GM19467 (cell line): ENCODE data around the gene SLC38A3.

Experiments
- ATAC-seq: cut with Tn5 transposase; IDR thresholded peaks from one replicate; pipeline ENCODE4 v1.9.1; 2021; ENCODE audit warnings: mild to moderate bottlenecking, moderate library complexity; ENCODE audit not compliant: unreplicated experiment

The SLC38A3 gene

DNA sequence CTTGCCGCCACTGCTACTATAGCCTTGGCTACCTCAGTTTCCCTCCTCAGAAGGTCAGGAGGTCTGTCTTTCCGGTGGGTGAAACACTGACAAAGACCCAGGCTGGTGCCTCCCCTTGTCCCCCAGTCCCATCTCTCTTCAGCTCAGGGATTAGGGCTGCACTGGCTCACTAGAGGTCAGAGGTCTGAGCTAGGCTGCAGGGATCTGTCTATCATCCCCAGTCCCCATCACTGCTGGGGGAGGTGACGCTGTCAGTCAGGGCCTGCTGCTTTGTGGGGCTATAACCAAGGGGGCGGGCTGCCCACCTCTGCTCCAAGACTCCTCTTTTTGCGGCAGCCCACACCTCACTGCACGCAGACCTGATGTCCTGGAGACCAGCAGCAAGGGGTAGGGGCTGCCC lies 36.3 kb upstream of the SLC38A3 start:
- no peak for ATAC-seq

DNA sequence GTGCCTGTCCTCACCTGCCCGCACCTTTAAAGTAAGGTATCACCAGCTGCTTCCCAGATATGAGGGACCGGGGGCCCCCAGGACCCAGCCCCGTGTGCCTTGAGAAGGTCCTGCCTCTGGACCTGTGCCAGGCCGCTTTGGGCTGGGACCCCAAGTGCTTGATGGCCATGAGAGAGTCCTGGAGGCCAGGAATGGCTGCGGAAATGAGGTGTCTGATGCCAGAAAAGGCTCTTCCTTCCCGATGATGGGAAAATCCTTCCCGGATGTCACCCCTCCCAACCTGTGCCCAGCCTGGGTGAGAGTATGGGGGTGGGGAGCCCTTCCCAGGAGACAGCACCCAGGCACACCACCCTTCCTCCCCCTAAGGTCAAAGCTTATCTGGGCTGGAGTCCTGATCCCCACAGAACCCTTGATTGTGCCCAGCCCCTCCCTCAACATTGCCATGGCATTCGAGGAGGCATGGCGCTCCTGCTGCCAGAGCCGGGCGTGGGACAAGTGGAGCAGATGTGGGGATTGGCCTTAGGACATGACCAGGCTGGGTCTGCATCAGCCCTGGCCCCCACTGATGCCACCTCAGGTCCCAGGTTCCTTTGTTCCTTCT lies 35.7 kb upstream of the SLC38A3 start:
- ATAC-seq = no peak

DNA sequence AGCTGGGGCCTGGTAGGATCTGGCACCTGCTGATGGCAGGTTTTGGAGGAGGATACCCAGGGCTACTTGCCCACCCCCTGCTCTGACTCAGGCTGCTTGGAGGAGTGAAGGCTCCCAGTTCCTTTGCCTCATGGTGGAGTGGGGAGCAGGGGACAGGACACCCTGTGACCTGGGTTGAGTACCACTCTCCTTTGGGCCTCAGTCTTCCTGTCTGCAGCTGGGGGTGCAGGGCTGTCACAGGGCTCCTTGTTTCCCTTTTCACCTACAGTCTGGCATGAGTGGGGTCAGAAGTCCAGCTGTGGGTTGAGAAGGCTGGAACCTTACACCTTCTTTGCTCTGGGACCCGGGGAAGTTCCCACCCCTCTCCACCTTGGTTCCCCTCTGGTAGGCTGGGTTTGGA lies 35.2 kb upstream of the SLC38A3 start:
- ATAC-seq = no peak

DNA sequence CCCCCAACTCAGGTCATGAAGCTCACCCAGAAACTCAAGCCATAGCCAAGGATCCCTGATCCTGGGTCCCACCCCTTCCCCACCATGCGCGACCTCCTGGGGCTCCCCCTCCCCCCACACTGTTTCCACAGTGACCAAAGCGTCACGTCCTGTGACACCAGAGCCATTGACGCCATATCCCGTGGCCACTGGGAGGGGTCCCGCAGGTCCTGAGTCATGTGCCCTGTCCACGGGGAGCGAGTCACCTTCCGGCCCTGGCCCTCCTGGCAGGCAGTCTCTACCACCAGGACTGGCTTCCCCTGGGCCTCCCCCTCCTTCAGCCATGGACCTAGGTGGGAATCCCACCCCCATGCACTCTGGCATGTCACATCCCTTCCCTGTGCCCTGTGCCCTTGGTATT lies 34.4 kb upstream of the SLC38A3 start:
- ATAC-seq = no peak

DNA sequence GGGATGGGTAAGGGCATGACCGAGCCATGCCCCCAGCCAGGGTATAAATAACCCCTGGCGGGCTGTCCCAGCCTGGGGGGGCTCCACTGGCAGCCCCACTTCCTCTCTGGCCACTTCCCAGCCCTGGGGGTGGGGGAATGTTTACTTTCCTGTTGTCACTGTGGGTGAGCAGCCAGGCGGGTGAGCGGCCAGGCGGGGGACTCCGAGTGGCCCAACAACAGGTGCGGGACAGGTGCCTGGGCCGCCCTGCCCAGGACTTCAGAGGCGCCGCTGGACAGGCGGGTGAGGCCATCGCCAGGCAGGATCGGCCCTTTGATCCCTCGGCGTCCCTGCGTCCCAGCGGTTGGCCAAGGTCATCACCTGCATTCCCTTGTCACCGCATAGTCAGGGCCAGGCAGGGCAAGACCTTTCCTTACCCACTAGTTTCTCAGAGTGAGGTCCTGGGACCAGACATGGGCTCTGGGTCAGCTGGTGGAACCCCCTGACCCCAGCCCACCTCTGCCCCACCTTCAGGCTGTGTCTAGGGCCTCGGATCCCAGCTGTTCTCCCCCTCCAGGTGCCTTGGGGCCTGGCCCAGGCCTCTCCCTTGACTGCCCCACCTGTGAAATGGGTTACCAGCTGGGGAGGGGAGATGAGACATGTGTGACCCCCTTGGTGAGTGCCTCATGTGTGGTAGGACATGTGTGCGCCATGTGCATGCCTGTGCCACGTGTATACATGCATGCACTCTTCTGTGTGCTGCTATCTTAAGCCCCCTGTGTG lies 33.4 kb upstream of the SLC38A3 start:
- ATAC-seq = no peak

DNA sequence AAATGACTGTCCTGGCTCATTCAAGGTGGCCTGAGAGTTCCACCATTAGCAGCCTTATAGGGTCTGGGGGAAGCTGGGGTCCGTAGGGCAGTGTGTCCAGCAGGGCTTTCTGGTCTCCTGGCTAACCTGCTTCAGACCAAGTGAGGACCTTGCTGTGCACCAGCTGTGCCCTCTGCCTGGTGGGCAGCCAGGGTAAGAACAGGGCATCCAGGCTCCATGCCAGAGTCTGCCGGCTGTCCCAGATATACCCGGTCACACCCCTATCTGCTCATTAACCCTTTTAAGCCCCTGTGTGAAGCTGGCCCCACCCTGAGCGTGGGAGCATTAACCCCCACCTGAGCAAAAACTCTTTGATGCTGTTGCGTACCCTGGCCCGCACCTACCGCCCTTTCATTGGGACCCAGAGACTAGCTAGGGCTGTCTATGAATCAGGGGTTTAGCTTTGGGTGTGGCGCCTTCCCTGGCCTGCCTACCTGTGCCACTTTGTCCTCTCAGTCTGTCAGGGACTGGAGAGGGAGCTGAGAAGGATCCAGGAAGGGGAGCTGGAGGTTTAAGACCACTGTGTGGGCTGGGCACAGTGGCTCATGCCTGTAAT lies 32.3 kb upstream of the SLC38A3 start:
- ATAC-seq = no peak

DNA sequence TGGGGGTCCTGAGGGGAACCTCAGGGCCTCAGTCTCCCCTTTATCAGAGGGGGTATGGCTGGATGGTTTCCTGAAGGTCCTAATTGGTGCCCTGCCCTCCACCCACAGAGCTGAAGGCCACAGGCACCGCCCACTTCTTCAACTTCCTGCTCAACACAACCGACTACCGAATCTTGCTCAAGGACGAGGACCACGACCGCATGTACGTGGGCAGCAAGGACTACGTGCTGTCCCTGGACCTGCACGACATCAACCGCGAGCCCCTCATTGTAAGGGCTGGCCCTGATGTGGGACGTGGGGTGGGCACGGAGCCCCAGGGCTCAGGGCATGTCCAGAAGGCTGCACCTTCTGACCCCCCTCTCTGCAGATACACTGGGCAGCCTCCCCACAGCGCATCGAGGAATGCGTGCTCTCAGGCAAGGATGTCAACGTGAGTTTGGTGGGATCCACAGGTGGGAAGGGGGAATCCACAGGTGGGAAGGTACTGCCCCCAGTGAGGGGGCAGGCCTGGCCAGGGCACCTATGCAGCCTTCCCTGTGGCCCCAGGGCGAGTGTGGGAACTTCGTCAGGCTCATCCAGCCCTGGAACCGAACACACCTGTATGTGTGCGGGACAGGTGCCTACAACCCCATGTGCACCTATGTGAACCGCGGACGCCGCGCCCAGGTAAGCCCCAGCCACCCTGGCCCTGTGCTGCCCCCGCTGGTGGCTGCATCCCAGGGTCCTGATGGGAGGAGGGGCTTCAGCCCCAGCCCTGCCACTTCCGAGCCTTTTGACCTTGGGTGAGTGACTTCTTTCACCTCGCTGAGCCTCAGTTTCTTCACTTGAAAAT lies 31.2 kb upstream of the SLC38A3 start:
- ATAC-seq = no peak

DNA sequence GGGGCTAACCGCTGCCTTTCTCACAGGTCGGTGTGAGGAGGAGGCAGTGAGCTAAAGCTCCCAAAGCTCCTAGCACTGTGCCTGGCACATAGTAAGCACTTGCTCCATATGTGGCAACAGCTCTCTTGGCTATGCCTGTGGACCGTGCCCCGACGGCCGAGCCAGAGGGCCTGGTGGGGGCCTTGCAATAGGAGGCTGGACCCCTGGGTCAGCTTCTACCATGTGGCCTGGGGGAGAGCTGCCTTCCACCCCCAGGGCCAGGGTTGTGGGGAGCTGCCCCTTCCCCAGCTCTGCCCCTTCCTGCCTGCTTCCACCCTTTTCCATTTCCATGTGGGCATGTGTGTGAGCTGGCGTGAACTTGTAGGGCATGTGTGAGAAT lies 30.6 kb upstream of the SLC38A3 start:
- no peak for ATAC-seq

DNA sequence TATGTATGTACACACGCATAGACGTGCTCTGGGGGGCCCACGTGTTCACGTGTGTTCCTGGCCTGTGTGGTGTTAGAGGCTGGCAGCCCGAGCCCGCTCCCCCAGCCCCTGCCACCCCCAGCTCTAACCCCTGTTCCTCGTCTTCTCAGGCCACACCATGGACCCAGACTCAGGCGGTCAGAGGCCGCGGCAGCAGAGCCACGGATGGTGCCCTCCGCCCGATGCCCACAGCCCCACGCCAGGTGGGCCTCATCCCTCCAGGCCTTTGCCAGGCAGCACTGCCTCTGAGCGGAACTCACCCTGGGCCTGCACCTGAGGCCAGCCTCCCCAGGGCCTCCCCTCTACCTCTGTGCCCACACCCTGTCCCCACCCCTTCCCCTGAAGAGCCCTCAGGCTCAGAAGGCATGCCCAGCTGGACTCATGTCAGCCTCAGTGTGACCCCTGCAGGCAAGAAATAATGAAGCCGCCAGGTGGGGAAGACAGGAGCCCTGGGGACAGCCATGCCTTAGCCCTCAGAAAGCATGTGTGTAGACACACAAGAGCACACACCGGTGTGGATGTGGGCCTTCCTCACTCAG lies 30.0 kb upstream of the SLC38A3 start:
- ATAC-seq = no peak

DNA sequence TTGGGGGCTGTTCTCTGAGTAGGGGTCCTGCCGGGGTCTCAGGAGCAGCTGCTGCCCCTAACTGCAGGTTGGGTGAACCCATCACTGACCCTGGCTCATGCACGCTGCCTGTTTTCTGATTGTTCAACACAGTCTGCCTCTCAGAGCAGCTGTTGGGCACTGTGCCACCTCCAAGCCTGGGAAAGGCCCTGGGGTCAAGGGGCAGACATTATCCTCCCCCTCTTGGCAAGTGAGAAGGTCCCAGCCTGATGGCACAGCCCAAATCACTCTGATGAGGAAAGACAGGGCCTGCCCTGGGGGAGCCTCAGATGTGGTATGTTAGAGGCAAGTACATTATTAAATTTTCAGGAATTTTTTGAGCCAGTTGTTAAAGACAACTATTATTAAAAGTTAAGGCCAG lies 27.7 kb upstream of the SLC38A3 start:
- no peak for ATAC-seq

DNA sequence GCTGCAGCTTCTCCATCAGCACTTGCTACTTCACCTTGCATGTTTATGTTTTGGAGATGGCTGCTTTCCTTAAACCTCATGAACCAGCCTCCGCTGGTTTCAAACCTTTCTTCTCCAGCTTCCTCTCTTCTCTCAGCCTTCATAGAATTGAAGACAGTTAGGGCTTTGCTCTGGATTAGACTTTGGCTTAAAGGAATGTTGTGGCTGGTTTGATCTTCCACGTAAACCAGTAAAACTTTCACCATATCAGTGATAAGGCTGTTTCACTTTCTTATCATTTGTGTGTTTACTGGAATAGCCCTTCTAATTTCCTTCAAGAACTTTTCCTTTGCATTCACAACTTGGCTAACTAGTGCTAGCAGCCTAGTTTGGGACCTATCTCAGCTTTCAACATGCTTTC lies 25.4 kb upstream of the SLC38A3 start:
- ATAC-seq = no peak

DNA sequence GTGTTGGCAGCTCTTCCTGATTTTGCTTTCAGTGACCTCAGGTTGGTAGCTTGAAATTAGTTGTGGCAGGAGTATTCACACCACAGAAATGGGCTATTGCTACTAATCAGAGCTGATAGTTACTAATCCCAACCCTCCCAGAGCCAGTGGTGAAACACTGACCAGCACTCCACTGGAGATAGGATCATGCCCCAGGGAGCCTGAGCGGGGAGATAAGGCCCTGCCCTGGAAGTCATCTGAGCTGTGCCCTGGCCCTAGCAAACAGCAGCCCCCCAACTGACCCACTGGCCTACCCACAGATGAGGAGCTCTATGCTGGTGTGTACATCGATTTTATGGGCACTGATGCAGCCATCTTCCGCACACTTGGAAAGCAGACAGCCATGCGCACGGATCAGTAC lies 23.1 kb upstream of the SLC38A3 start:
- ATAC-seq = no peak

DNA sequence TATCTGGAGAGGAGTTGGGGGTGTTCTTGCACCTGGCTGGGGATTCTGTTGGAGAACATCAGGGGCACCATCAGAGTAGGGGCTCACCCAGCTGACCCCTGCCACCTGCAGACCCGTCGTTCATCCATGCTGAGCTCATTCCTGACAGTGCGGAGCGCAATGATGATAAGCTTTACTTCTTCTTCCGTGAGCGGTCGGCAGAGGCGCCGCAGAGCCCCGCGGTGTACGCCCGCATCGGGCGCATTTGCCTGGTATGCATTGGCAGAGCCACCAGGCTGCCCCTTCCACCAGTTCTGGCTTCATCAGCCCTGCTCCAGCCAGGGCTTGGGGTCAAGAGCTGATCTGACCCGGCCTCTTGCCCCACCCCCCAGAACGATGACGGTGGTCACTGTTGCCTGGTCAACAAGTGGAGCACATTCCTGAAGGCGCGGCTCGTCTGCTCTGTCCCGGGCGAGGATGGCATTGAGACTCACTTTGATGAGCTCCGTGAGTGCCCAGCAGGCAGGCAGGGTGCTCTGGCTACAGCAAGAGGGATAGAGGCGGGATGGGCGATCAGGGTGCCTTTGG lies 22.5 kb upstream of the SLC38A3 start:
- ATAC-seq = no peak

DNA sequence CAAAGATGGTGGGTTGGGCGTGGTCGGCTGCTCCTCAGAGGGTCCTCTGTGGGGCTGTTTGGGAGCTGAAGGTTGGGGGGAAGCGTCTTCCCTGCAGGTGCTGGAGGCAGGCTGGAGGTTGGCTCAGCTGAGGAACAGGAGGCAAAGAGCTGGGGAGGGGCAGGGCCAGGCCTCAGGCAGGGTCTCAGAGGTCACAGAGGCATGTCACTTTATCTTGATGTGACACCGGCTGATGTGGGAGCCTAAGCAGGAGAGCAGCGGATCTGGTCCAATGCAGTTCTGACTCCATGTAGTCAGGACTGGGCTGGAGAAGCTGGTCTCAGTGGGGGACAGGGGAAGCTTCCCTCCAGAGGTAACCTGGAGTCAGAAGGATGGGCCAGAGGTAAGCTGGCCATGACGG lies 21.3 kb upstream of the SLC38A3 start:
- no peak for ATAC-seq

DNA sequence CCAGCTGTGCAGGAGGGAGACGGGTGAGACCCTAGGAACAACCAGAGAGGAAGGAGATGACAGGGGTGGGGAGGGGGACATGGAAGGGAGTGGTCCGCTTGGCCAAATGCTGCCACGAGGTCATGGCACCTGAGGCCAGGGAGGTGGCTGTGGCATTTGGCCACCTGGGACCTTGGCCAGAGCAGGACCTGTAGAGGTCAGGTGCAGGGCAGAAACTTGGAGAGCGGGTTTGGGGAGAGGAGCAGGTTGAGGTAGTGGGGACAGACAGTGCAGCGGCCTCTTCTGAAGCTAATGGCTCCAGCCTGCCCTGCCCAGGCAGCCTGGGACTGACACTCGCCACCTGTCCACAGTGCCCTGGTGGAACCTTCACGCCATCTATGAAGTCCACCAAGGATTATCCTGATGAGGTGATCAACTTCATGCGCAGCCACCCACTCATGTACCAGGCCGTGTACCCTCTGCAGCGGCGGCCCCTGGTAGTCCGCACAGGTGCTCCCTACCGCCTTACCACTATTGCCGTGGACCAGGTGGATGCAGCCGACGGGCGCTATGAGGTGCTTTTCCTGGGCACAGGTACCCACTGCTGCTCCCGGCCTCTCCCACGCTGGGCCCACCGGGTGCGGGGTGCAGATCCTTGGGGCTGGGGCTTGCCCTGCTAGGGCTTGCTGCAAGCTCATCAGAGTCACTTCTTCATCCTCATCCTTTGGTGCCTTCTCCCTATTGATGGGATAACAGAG lies 20.7 kb upstream of the SLC38A3 start:
- ATAC-seq = no peak

DNA sequence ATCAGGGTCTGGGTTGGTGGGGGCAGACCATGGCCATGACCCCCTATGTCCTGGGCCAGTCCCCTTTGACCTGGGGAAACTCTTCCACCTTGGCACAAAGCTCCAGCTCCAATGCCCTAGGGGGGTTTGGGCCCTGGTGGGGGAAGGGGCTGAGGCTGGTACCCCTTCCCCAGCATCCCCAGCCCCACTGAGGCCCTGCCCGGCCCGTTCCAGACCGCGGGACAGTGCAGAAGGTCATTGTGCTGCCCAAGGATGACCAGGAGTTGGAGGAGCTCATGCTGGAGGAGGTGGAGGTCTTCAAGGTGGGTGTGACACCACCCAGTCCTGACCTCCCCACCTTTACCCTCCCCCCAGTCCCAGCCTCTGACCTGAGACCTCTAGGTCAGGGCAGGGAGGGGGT lies 19.8 kb upstream of the SLC38A3 start:
- ATAC-seq = no peak

DNA sequence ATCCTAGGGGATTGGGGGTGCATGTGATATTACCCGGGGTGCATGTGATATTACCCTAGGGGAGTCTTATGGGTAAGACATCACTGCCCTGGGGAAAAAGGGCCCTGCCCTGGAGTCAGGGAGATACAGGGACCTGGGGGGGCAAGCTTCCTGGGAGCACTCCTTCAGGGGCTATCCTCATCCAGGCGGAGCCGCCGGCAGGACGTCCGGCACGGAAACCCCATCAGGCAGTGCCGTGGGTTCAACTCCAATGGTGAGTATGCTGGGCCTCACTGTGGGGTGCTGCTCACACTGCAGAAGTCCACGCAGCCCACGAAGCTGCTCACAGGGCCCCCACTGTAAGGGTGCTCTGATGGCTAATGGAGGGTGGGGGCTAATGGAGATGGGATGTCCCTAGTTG lies 19.0 kb upstream of the SLC38A3 start:
- ATAC-seq = no peak

DNA sequence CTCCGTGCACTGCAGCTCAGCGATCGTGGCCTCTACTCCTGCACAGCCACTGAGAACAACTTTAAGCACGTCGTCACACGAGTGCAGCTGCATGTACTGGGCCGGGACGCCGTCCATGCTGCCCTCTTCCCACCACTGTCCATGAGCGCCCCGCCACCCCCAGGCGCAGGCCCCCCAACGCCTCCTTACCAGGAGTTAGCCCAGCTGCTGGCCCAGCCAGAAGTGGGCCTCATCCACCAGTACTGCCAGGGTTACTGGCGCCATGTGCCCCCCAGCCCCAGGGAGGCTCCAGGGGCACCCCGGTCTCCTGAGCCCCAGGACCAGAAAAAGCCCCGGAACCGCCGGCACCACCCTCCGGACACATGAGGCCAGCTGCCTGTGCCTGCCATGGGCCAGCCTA lies 17.3 kb upstream of the SLC38A3 start:
- ATAC-seq = no peak

DNA sequence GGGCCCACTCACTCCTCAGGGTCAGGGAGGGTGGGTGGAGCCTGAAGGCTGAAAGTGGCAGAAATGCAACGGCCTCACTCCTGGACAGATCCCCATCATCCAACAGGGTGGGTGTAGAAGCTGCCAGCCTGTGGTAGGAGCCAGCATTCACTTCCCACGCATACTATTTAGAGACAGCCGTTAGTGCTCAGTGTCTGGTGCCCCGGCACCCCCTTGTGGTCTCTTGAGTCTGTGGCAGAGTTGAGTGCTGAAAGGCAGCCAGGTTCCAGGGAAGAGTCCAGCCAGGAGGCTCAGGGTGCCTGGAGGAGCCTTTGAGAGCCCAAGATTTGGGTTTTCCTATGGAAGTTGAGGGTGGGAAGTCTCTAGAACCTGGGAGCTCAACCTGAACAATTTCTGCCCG lies 15.8 kb upstream of the SLC38A3 start:
- ATAC-seq = no peak

DNA sequence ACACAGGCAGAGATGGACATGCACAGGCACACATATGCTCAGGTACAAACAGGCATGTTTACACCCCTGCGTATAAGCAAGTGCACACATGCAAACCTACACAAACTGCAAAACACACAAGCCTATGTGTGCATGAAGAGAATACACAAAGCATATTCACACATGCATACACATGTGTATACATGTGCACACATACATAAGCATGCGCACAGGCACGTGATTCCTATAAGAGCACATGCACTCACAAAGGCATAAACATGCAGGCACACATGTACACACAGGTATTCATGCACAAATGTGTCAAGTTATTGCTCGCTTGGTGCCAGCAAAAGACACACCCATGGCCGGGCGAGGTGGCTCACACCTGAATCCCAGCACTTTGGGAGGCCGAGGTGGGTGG lies 15.1 kb upstream of the SLC38A3 start:
- no peak for ATAC-seq
